HEK293 (cell line): ENCODE results near the gene ZC3H10.

Experiments used
- BCL6B ChIP-seq: fragments of 450-650 bp; formaldehyde crosslinking; IDR thresholded peaks from 2 replicates; pipeline ENCODE4 v1.5.1; 2017; ENCODE audit warnings: missing biosample characterization, missing genetic modification characterization
- EGR2 ChIP-seq: fragments of 450-650 bp; formaldehyde crosslinking; IDR thresholded peaks from 2 replicates; pipeline ENCODE4 v1.5.1; 2016; ENCODE audit warnings: low read depth, missing biosample characterization, missing genetic modification characterization
- GLIS1 ChIP-seq: fragments of 450-650 bp; formaldehyde crosslinking; IDR thresholded peaks from 2 replicates; pipeline ENCODE4 v1.5.1; 2016; ENCODE audit warnings: missing biosample characterization, missing genetic modification characterization
- GLIS2 ChIP-seq: fragments of 450-650 bp; formaldehyde crosslinking; IDR thresholded peaks from 2 replicates; pipeline ENCODE4 v1.5.1; 2016; ENCODE audit warnings: missing biosample characterization, missing genetic modification characterization
- HOXC10 ChIP-seq: sonication (generic); formaldehyde crosslinking; IDR thresholded peaks from 2 replicates; pipeline ENCODE4 v1.8.1; 2023; ENCODE audit warnings: mild to moderate bottlenecking, missing genetic modification reagents
- HOXD13 ChIP-seq: sonication (generic); formaldehyde crosslinking; IDR thresholded peaks from 2 replicates; pipeline ENCODE4 v1.8.0; 2022; ENCODE audit warnings: missing genetic modification reagents, borderline replicate concordance
- IKZF3 ChIP-seq: fragments of 450-650 bp; IDR thresholded peaks from 2 replicates; pipeline ENCODE4 v1.5.0; 2018; ENCODE audit warnings: missing biosample characterization, mild to moderate bottlenecking, missing genetic modification characterization, moderate library complexity
- KLF8 ChIP-seq: fragments of 450-650 bp; formaldehyde crosslinking; IDR thresholded peaks from 2 replicates; pipeline ENCODE4 v1.5.1; 2016; ENCODE audit warnings: missing biosample characterization, missing genetic modification characterization
- PATZ1 ChIP-seq: fragments of 450-650 bp; formaldehyde crosslinking; IDR thresholded peaks from 2 replicates; pipeline ENCODE4 v1.5.1; 2016; ENCODE audit warnings: missing biosample characterization, missing genetic modification characterization
- PRDM1 ChIP-seq: fragments of 450-650 bp; formaldehyde crosslinking; IDR thresholded peaks from 2 replicates; pipeline ENCODE4; 2016; ENCODE audit warnings: missing biosample characterization, missing genetic modification characterization
- RBAK ChIP-seq: fragments of 450-650 bp; formaldehyde crosslinking; IDR thresholded peaks from 2 replicates; pipeline ENCODE4 v1.5.1; 2016; ENCODE audit warnings: missing biosample characterization, missing genetic modification characterization
- ZBTB17 ChIP-seq: fragments of 450-650 bp; formaldehyde crosslinking; IDR thresholded peaks from 2 replicates; pipeline ENCODE4 v1.5.1; 2016; ENCODE audit warnings: missing biosample characterization, missing genetic modification characterization
- ZBTB20 ChIP-seq: fragments of 450-650 bp; formaldehyde crosslinking; IDR thresholded peaks from 2 replicates; pipeline ENCODE4 v1.5.1; 2016; ENCODE audit warnings: missing biosample characterization, missing genetic modification characterization
- ZBTB48 ChIP-seq: fragments of 450-650 bp; formaldehyde crosslinking; IDR thresholded peaks from 2 replicates; pipeline ENCODE4 v1.5.1; 2016; ENCODE audit warnings: missing biosample characterization, missing genetic modification characterization
- ZBTB7A ChIP-seq: fragments of 450-650 bp; formaldehyde crosslinking; IDR thresholded peaks from 2 replicates; pipeline ENCODE4 v1.5.1; 2016; ENCODE audit warnings: low read depth, missing biosample characterization, missing genetic modification characterization
- ZEB2 ChIP-seq: fragments of 450-650 bp; formaldehyde crosslinking; IDR thresholded peaks from 2 replicates; pipeline ENCODE4 v1.5.1; 2016; ENCODE audit warnings: missing biosample characterization, missing genetic modification characterization
- ZFP37 ChIP-seq: fragments of 450-650 bp; formaldehyde crosslinking; IDR thresholded peaks from 2 replicates; pipeline ENCODE4 v1.5.1; 2016; ENCODE audit warnings: missing biosample characterization, missing genetic modification characterization
- ZFP69B ChIP-seq: fragments of 450-650 bp; formaldehyde crosslinking; IDR thresholded peaks from 2 replicates; pipeline ENCODE4 v1.5.1; 2016; ENCODE audit warnings: missing biosample characterization, missing genetic modification characterization
- ZNF23 ChIP-seq: fragments of 450-650 bp; formaldehyde crosslinking; IDR thresholded peaks from 2 replicates; pipeline ENCODE4 v1.5.1; 2016; ENCODE audit warnings: missing biosample characterization, missing genetic modification characterization, borderline replicate concordance
- ZNF24 ChIP-seq: fragments of 450-650 bp; formaldehyde crosslinking; IDR thresholded peaks from 2 replicates; pipeline ENCODE4 v1.5.1; 2016; ENCODE audit warnings: missing biosample characterization, missing genetic modification characterization
- ZNF26 ChIP-seq: fragments of 450-650 bp; formaldehyde crosslinking; IDR thresholded peaks from 2 replicates; pipeline ENCODE4 v1.5.1; 2016; ENCODE audit warnings: missing biosample characterization, missing genetic modification characterization
- ZNF341 ChIP-seq: fragments of 450-650 bp; formaldehyde crosslinking; IDR thresholded peaks from 2 replicates; pipeline ENCODE4; 2016; ENCODE audit warnings: low read depth, missing biosample characterization, missing genetic modification characterization
- ZNF366 ChIP-seq: fragments of 450-650 bp; formaldehyde crosslinking; conservative IDR thresholded peaks from 2 replicates; pipeline ENCODE4 v1.5.1; 2016; ENCODE audit warnings: missing biosample characterization, missing genetic modification characterization
- ZNF449 ChIP-seq: fragments of 450-650 bp; formaldehyde crosslinking; IDR thresholded peaks from 2 replicates; pipeline ENCODE4 v1.5.1; 2017; ENCODE audit warnings: missing biosample characterization, mild to moderate bottlenecking, missing genetic modification characterization, moderate library complexity
- ZNF561 ChIP-seq: fragments of 450-650 bp; IDR thresholded peaks from 2 replicates; pipeline ENCODE4 v1.5.1; 2018; ENCODE audit warnings: missing biosample characterization, missing genetic modification characterization, borderline replicate concordance
- ZNF580 ChIP-seq: fragments of 450-650 bp; formaldehyde crosslinking; IDR thresholded peaks from 2 replicates; pipeline ENCODE4 v1.5.1; 2016; ENCODE audit warnings: missing biosample characterization, missing genetic modification characterization
- ZNF600 ChIP-seq: fragments of 450-650 bp; formaldehyde crosslinking; IDR thresholded peaks from 2 replicates; pipeline ENCODE4 v1.5.1; 2016; ENCODE audit warnings: missing biosample characterization, missing genetic modification characterization
- ZNF610 ChIP-seq: fragments of 450-650 bp; formaldehyde crosslinking; IDR thresholded peaks from 2 replicates; pipeline ENCODE4 v1.5.1; 2016; ENCODE audit warnings: missing biosample characterization, missing genetic modification characterization, borderline replicate concordance
- ZNF639 ChIP-seq: fragments of 450-650 bp; formaldehyde crosslinking; IDR thresholded peaks from 2 replicates; pipeline ENCODE4 v1.5.1; 2016; ENCODE audit warnings: missing biosample characterization, missing genetic modification characterization
- ZNF654 ChIP-seq: fragments of 450-650 bp; formaldehyde crosslinking; IDR thresholded peaks from 2 replicates; pipeline ENCODE4 v1.5.1; 2016; ENCODE audit warnings: low read depth, missing biosample characterization, missing genetic modification characterization
- ZNF660 ChIP-seq: fragments of 450-650 bp; IDR thresholded peaks from 2 replicates; pipeline ENCODE4 v1.5.1; 2018; ENCODE audit warnings: missing biosample characterization, mild to moderate bottlenecking, missing genetic modification characterization
- ZNF707 ChIP-seq: fragments of 450-650 bp; formaldehyde crosslinking; IDR thresholded peaks from 2 replicates; pipeline ENCODE4 v1.5.1; 2016; ENCODE audit warnings: missing biosample characterization, missing genetic modification characterization
- ZNF792 ChIP-seq: fragments of 450-650 bp; formaldehyde crosslinking; IDR thresholded peaks from 2 replicates; pipeline ENCODE4 v1.5.1; 2016; ENCODE audit warnings: missing biosample characterization, missing genetic modification characterization

Gene ZC3H10

GRCh38 chr12:56078931-56079722 is 38.9 kb upstream of the ZC3H10 start (continued):
- TF ChIP-seq ZNF26 (tag by site-specific recombination) = no peak
- peak; percentile 95 for TF ChIP-seq ZFP37 (tag by site-specific recombination)
- TF ChIP-seq HOXD13 = no peak
- TF ChIP-seq ZBTB20 (tag by site-specific recombination) = peak; percentile 36; the same call in 1 of the 2 replicates
- TF ChIP-seq ZNF792 (tag by site-specific recombination) = 0 out of 2 replicates have a peak, but pooled peaks have one; percentile 29
- no peak for TF ChIP-seq EGR2
- TF ChIP-seq ZNF366 (tag by site-specific recombination) = no peak
- peak; percentile 70 for TF ChIP-seq PATZ1 (tag by site-specific recombination)
- TF ChIP-seq ZNF341 (tag by site-specific recombination) = peak; percentile 99
- TF ChIP-seq ZNF23 (tag by site-specific recombination) = no peak
- TF ChIP-seq ZNF639 = no peak
- peak; percentile 46; the same call in 1 of the 2 replicates for TF ChIP-seq ZNF561 (tag by site-specific recombination)
- TF ChIP-seq ZNF654 = peak; percentile 31; the same call in 1 of the 2 replicates
- peak; percentile 81 for TF ChIP-seq ZNF449 (tag by site-specific recombination)
- peak; percentile 42; the same call in 1 of the 2 replicates for TF ChIP-seq ZNF580 (tag by site-specific recombination)
- TF ChIP-seq ZNF660 = 0 out of 2 replicates have a peak, but pooled peaks have one; percentile 46
- TF ChIP-seq ZNF24 (tag by site-specific recombination) = peak; percentile 83; the same call in 1 of the 2 replicates
- TF ChIP-seq GLIS1 (tag by site-specific recombination) = peak; percentile 74
- TF ChIP-seq ZNF707 (tag by site-specific recombination) = no peak
- no peak for TF ChIP-seq PRDM1 (tag by site-specific recombination)
- TF ChIP-seq RBAK = no peak
- TF ChIP-seq ZBTB48 = peak; percentile 66; the same call in 1 of the 2 replicates
- 0 out of 2 replicates have a peak, but pooled peaks have one; percentile 45 for TF ChIP-seq ZBTB7A
- no peak for TF ChIP-seq BCL6B (tag by site-specific recombination)
- TF ChIP-seq HOXC10 = no peak
- peak; percentile 68 for TF ChIP-seq ZBTB17
- peak; percentile 94 for TF ChIP-seq GLIS2 (tag by site-specific recombination)
- peak; percentile 79 for TF ChIP-seq IKZF3 (tag by site-specific recombination)
- peak; percentile 91 for TF ChIP-seq ZEB2 (tag by site-specific recombination)
- TF ChIP-seq ZFP69B (tag by site-specific recombination) = peak; percentile 50
- peak; percentile 98 for TF ChIP-seq ZNF600
- peak; percentile 73; the same call in 1 of the 2 replicates for TF ChIP-seq KLF8 (tag by site-specific recombination)
- TF ChIP-seq ZNF610 (tag by site-specific recombination) = peak; percentile 91; the same call in 1 of the 2 replicates
